Stromal cell of bone marrow (primary cell): ENCODE data around the gene CKAP2L.
A peak's percentile ranks its signal among the peaks of the same experiment; 100 is the strongest.

ENCODE experiments used
- DNase-seq: peaks from one replicate; pipeline ENCODE4 v3.0.0-alpha.2; 2012; ENCODE audit warnings: low read depth

Gene CKAP2L, protein sequence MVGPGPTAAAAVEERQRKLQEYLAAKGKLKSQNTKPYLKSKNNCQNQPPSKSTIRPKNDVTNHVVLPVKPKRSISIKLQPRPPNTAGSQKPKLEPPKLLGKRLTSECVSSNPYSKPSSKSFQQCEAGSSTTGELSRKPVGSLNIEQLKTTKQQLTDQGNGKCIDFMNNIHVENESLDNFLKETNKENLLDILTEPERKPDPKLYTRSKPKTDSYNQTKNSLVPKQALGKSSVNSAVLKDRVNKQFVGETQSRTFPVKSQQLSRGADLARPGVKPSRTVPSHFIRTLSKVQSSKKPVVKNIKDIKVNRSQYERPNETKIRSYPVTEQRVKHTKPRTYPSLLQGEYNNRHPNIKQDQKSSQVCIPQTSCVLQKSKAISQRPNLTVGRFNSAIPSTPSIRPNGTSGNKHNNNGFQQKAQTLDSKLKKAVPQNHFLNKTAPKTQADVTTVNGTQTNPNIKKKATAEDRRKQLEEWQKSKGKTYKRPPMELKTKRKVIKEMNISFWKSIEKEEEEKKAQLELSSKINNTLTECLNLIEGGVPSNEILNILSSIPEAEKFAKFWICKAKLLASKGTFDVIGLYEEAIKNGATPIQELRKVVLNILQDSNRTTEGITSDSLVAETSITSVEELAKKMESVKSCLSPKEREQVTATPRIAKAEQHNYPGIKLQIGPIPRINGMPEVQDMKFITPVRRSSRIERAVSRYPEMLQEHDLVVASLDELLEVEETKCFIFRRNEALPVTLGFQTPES

DNA sequence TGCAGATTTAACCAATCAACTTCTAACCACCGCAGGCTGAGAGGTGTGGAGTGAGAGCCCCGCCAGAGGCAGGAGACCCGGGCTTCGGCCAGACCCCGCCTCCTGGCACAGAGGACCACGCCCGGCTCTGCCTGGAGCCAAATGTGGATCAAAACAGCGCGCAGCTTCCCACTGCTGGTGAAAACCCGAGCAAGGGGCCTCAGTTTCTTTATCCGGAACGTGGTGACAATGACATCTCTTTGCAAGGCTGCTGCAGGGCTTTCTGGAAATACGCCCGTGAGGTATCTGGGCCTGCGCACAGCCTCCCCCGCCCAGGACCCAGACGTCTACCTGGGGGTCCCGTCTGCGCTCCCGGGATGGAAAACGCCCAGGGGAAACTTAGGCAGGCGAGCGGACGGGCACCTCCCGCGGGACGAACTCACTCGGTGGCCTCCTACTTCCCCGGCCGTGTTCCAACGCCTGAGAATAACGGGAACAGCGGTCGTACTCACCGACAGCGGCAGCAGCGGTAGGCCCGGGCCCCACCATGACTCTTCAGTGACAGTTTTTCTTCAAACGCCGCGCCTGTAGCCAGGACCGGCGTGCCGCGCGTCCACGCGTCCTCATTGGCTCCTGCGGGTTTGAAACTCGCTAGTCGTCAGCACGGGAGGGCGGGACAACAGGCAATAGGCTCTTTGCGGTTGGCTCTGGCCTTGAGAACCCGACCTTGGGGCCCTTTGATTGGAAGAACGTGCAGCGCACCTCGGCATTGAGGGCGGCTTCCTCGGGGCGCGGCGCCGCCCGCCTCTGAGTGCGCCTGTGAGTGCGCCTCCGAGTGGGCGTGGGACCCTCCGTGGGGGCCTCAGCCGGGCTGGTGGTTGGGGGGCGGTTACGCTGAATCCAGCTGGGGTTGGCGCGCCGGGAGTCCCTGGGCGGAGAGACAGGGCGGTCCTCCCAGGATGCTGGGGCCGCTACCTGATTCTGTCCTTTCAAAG lies at the start of gene CKAP2L:
Gene CKAP2L, minus strand, starts transcription at position 539 of the 974 bp plus-strand sequence. Its CDS starts 11 bp downstream, at position 528.
- DNase-seq: peak; percentile 97

DNA sequence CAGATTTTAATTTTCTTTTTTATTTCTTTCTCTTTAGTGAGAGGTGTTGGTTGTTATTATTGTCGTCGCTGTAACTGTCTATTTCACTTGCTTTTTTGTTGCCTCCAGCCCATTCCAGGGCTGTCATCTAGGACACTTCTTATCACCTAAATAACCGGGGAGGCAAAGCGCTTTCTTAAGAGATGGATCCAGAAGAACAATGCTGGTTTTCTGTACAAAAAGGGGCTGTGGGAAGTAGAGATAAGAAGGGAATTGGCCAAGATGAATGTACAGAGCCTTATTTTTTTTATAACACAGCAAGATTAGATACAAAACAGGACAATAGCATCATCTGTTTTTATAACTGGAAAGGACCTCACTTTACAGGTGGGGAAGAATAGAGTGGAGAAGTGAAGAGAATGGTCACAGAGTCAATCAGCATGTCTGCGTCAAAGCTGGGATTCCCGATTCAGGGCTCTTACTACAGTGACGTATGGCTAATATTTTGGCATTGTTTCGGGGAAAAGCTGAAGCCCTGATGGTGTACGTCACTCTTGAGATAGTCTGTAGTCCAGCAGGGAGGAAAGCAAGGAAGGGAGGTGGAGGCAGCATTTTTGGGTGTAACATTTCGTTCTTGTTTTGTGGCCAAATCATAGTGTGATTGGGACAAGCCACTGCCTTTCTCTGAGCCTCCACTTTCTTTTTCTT lies 49.0 kb upstream of the CKAP2L start:
- DNase-seq: no peak

- DNase-seq: peak; percentile 45
These were observed 48.2 kb upstream of the CKAP2L start for GRCh38 chr2:112812318-112813267.

GRCh38 chr2:112811841-112812306 lies 47.5 kb upstream of the CKAP2L start:
- peak; percentile 41 for DNase-seq

- no peak for DNase-seq
These were observed 46.9 kb upstream of the CKAP2L start for GRCh38 chr2:112811276-112811831.

DNA sequence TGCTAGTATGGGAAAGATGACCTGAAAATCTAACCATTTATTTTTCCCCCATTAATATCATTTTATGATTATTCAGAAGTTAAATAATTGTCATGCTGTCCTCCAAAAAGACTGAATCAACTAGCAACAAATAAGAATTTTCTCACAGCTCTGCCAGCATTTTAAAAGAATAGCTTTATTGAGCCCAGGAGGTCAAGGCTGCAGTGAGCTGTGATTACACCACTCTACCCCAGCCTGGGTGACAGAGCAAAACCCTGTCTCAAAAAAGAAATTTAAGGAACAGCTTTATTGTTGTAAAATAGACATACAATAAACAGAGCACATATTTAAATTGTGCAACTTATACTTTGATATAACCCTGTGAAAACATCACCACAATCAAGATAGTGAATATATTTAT lies 44.7 kb upstream of the CKAP2L start:
- no peak for DNase-seq

DNA sequence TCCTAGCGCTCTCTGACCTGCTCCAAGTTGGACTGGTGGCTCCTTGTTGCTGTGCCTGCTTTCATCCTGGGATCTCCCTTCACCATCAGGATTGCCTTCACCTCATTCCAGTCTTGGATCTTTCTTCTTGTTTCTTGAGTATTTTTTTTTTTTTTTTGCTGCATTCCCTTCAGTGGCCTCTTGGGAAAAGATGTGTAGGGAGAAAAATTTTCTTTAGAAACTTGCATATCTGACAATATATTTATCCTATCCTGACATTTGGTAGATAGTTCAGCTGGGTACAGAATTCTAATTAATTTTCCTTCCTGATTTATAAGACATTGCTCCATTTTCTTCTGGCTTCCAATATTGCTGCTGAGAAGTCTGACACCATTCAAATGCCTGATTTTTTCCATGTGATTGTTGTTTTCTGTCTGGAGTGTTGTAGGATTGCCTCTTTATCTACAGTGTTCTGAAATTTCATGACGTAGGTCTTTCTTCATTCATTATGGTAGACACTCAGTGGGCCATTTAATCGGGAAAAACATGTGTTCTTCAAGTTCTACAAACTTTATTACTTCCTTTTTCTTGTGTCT lies 42.9 kb upstream of the CKAP2L start:
- no peak for DNase-seq

DNA sequence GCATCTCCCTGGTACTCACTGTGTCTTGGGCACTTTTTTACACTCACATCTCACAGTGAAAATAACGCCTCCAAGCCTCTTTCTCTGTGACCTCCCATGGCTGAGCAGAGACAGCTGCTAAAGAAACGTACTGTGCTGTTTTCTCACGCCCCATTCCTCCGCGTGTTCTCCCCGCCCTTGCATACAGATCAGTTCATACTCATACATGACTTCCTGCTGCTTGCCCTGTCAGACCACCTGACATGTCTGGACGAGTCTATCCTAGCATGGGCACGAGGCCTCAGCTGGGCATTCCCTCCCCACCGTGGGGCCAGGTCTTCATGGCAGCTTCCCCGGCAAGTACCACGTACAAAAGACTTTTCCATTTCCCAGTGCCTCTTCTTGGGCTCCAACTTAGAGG lies 41.1 kb upstream of the CKAP2L start:
- no peak for DNase-seq

DNA sequence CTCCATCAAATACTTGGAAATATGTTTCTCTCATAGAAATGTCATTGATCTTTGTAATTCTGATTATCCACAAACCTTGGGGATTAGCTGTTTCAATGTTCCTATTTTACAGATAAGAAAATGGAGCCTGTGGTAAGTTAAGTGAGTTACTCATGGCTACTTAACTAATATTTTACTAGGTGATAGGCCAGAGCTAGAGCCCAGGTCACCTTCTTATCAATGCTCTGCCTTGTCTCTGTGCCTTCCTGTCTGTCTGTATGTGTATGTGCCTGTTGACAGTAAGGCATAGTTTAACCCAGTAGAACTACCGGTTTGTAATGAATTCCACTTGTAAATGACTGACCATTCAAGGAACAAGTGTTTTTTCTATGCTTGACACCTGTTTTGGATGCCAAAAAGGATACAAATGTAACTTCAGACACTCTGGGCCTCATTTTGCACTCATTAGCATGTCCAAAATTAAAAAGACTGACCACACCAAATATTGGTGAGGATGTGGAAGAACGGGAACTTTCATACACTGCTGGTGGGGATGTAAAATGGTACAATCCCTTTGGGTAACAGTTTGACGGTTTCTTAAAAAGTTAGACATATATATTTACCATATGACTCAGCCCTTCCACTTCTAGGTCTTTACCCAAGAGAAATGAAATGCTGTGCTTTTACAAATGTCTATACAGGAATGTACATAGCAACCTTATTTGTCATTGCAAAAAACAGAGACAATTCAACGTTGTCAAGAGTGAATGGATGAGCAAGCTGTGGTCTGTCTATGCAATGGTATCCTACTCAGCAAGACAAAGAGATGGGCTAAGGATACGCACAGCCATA lies 39.5 kb upstream of the CKAP2L start:
- DNase-seq: peak; percentile 28

DNA sequence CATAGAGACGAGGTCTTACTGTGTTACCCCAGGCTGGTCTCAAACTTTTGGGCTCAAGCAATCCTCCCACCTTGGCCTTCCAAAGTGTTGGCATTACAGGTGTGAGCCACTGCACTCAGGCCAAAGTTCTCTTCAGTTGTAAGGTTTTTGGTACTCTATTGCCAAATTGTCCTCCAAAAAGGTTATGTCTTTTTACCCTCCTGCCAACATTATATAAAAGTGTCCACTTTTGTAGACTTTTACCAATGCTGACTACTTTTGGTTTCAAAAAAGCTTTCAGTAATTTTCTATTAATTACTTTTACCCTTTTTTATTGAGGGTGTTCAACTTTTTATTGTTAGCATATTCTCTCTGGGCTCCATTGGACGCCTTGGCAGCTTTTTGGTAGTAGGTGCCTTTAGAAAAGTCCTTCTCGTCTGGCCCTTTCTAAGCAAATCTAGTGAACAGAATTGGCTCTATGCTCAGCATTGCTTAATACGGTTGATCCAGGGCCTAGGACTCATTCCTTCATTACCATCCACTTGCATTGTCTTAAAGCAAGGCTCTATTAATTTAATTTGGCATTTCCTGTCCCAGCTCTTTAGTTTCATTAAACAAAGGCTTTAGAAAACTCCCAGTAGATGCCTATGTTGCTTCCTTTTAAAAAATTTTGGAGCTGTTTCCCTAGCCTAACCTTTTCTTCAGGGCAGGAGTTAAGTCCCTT lies 36.6 kb upstream of the CKAP2L start:
- no peak for DNase-seq

DNA sequence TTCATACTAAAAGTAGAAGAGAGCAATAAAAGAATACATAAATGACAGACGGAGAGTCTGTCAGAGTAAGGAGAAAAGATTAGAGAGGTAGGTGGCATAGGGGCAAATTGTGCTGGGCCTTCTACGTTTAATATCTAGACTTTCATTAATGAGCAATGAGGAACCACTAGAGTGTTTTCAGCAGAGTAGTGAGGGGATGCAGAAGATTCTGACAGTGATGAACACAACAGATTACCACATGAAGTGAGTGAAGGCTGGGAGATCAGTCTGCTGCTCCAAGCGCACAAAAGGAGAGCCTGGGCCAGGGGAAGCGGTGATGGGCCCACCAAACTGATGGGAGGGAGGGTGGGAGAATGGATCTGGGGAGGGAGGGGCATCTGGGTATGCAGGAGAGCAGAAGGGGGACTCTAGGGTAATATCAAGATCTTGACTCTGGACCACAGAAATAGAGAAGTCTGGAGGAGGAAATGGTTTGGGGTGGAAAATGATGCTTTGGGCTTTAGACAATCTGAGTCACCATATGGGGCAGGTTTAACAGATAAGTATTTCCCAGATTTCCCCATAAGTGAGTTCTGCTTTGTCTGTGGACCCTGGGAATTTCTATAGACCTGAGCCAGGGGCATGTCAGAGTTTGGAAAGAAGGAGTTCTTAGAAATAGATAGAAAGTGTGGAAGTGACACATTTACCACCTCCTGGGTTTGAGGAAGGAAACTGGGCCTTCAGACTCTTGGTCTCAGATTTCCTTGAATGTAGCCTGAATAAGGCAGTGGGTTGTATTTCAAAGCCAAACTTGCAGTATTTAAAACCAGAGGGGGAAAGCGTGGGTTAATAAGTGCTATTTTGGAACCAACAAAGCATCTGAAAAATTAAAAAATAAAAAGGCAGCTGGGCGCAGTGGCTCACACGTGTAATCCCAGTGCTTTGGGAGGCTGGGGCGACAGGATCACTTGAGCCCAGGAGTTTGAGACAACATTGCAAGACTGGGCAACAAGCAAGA lies 34.9 kb upstream of the CKAP2L start:
- no peak for DNase-seq

GRCh38 chr2:112796486-112796885 lies 32.1 kb upstream of the CKAP2L start:
- DNase-seq: no peak

DNA sequence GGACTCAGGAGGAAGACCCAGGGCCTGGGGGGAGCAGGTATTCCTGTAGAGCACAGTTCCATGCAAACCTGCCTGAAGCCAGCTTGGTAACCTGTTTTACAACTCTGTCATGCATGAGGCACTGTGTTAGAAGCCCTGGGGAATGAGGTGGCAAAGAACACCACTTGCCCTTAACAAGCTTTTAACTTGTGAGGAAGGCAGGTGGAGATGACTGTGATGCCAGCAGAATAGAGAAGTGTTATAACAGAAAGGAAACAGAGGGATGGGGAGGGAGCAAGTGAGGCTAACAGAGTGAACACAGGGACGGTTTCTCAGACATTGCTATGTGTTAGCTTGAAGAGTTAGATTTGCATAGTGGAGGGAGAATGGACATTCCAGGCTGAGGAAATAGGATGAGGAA lies 31.4 kb upstream of the CKAP2L start:
- DNase-seq: no peak

DNA sequence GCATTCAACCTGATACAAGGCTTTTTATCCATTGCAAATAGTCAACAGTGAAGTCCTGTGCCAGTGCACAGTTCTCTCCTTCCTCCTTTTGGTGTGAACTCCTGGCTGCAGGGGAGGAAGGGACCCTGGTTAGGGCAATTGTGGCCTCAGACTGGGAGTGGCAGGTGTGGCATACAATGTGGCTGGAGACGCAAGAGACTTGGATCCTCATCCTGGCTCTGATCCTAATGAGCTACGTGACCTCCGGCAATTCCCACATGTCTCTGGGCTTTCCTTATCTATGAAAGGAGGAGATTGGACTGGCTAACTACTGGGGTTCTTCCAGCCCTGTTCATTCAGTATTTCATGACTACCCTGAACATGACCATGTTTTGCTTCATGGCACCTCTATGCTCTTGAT lies 30.4 kb upstream of the CKAP2L start:
- DNase-seq: no peak

- peak; percentile 45 for DNase-seq
These were observed 29.8 kb upstream of the CKAP2L start for GRCh38 chr2:112794131-112794733.

DNA sequence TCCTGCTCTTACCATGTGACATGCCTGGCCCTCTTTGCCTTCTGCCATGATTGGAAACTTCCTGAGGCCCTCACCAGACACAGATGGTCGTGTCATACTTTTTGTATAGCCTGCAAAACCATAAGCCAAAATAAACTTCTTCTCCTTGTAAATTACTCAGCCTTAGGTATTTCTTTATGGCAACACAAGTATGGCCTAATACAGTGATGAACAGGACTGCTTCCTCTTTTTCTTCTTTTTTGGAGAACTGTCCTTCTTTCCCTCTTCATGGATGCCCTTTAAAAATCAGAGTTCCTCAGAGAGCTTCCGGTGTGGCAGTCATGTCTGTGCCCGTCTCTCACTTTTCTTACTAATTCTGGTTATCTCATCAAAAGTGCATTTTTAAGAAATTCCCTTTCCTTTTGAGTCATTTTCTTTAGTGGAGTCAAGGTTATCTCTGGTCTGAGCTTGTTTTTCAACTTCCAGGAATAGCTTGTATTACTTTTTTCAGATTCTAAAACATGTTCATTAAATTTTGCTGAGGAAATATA lies 29.1 kb upstream of the CKAP2L start:
- no peak for DNase-seq
